ENCODE measurements around the gene KRT86. TPM values are rescaled to one million over a fixed set of nuclear protein-coding genes. Genes with fewer than 3 reads are reported as not detected.

KRT86 gene
- total and polyA plus RNA-seq, 9 of the 15 experiments (the other 6 are each of a cell fraction or from before 2014, with no cell fraction given), result not detected

DNA sequence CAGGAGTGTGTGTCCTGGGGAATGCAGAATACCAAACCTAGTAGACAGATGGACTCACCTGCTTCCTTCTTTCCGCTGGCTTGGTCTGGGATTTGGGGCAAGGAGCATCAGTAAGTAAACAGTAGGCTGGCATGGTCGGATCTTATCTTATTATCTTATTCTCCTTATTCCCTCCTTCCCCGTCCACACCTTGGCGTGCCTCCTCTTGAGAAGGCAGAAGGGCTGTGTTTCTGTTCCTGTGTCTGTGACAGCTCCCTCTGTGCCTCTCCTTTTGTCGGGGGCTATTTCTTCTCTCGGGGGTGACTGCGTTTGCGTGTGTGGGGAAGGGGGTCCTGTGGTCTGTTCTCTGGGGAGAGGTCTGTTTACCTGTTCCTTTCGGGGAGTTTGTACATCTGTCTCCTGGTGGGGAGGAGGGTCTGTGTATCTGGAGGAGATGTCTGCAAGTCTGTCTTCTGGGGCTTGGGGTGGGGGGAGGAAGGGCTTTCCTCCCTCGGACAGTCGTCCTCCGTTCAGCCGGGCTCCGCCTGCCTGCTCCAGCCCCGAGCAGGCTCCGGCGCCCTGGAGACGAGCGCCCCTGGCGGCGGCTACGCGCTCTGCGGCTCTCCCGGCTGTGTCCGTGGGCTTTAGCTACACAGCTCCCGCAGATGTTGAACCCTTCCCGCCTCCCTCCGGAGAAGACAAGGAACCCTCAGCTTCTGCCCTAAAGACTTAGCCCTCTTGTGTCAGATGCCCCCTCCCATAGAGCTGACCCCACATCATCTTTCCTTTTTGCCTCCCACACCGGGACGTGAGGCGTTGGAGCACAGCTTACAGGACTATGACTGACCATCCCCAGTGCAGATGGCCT, 4.4 kb downstream of the KRT86 start (continued):
- TF ChIP-seq HDAC8 (tag; IDR thresholded peaks at IDR 0.05) (0 out of 2 replicates have a peak, but pooled peaks have one; percentile 12), ILF3 (IDR thresholded peaks at IDR 0.05; ENCODE audit: borderline replicate concordance) (no peak), HLTF (IDR thresholded peaks at IDR 0.05) (no peak), CTCFL (IDR thresholded peaks at IDR 0.05; ENCODE audit: borderline replicate concordance, insufficient read depth, low read depth, low read length, poor library complexity, severe bottlenecking) (peak; percentile 46), FOXM1 (IDR thresholded peaks at IDR 0.05; ENCODE audit: low read depth) (no peak), FOXM1 (CRISPR knock-in tag; IDR thresholded peaks at IDR 0.05; ENCODE audit: low read depth) (no peak), MAZ (CRISPR knock-in tag; conservative IDR thresholded peaks at IDR 0.05 in 1 of 2, IDR thresholded peaks at IDR 0.05 in 1 of 2) (peak; percentile 59 to 69), SAFB (IDR thresholded peaks at IDR 0.05; ENCODE audit: borderline replicate concordance, low read depth, low read length) (no peak), GABPA (tag; conservative IDR thresholded peaks at IDR 0.05; ENCODE audit: low read depth) (no peak), GABPB1 (CRISPR knock-in tag; IDR thresholded peaks at IDR 0.05) (peak; percentile 37), THRA (IDR thresholded peaks at IDR 0.05) (no peak), ZNF146 (CRISPR knock-in tag; IDR thresholded peaks at IDR 0.05; ENCODE audit: unreplicated experiment) (no peak)
- TF ChIP-seq, protein P1, sequence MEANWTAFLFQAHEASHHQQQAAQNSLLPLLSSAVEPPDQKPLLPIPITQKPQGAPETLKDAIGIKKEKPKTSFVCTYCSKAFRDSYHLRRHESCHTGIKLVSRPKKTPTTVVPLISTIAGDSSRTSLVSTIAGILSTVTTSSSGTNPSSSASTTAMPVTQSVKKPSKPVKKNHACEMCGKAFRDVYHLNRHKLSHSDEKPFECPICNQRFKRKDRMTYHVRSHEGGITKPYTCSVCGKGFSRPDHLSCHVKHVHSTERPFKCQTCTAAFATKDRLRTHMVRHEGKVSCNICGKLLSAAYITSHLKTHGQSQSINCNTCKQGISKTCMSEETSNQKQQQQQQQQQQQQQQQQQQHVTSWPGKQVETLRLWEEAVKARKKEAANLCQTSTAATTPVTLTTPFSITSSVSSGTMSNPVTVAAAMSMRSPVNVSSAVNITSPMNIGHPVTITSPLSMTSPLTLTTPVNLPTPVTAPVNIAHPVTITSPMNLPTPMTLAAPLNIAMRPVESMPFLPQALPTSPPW (CRISPR knock-in tag; IDR thresholded peaks at IDR 0.05), result peak; percentile 36; the same call in 1 of the 2 replicates
- TF ChIP-seq, protein P2, sequence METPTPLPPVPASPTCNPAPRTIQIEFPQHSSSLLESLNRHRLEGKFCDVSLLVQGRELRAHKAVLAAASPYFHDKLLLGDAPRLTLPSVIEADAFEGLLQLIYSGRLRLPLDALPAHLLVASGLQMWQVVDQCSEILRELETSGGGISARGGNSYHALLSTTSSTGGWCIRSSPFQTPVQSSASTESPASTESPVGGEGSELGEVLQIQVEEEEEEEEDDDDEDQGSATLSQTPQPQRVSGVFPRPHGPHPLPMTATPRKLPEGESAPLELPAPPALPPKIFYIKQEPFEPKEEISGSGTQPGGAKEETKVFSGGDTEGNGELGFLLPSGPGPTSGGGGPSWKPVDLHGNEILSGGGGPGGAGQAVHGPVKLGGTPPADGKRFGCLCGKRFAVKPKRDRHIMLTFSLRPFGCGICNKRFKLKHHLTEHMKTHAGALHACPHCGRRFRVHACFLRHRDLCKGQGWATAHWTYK (CRISPR knock-in tag; IDR thresholded peaks at IDR 0.05), result 0 out of 2 replicates have a peak, but pooled peaks have one; percentile 25
